Liver (tissue), 9 donors: ENCODE data around the gene EIF2AK2. TPM values are rescaled to one million over a fixed set of nuclear protein-coding genes. Genes with fewer than 3 reads are reported as not detected.

ENCODE experiments used
- DNase-seq: peaks from one replicate; pipeline ENCODE4 v3.0.0-alpha.2; 2017; ENCODE audit warnings: low spot score
- H3K27ac ChIP-seq, 2 donors: one replicate each; pipeline ENCODE4 v1.7.0; 2013; ENCODE audit warnings: inconsistent platforms in 2 of 2, low read length in 2 of 2, control low read depth in 1 of 2, low read depth in 1 of 2, mild to moderate bottlenecking in 1 of 2
- H3K27me3 ChIP-seq, 4 donors: one replicate each; pipeline versions ENCODE4 v1.6.1 to v1.7.0; 2013; ENCODE audit warnings: low read length in 3 of 4, inconsistent platforms in 1 of 4, mild to moderate bottlenecking in 1 of 4, moderate library complexity in 1 of 4; ENCODE audit not compliant: control insufficient read depth in 4 of 4, insufficient read depth in 4 of 4
- H3K36me3 ChIP-seq, 4 donors: one replicate each; pipeline versions ENCODE4 v1.6.1 to v1.7.0; 2013; ENCODE audit warnings: low read length in 3 of 4, mild to moderate bottlenecking in 3 of 4, low read depth in 1 of 4, moderate library complexity in 1 of 4; ENCODE audit not compliant: control insufficient read depth in 4 of 4, insufficient read depth in 3 of 4
- H3K4me1 ChIP-seq, 4 donors: one replicate each; pipeline versions ENCODE4 v1.6.1 to v1.7.0; 2013; ENCODE audit warnings: low read length in 3 of 4, mild to moderate bottlenecking in 3 of 4, moderate library complexity in 1 of 4; ENCODE audit not compliant: control insufficient read depth in 4 of 4, insufficient read depth in 4 of 4
- H3K4me3 ChIP-seq, 3 donors: one replicate each; pipeline versions ENCODE4 v1.6.1 to v1.7.0; 2013; ENCODE audit warnings: low read length in 3 of 3, control low read depth in 1 of 3, low read depth in 1 of 3, mild to moderate bottlenecking in 1 of 3
- H3K9ac ChIP-seq, 2 donors: one replicate each; pipeline ENCODE4 v1.7.0; 2013; ENCODE audit warnings: low read length in 2 of 2, mild to moderate bottlenecking in 2 of 2, moderate library complexity in 2 of 2, control low read depth in 1 of 2, low read depth in 1 of 2
- H3K9me3 ChIP-seq, 4 donors: one replicate each; pipeline versions ENCODE4 v1.6.1 to v1.7.0; 2013; ENCODE audit warnings: low read length in 3 of 4; ENCODE audit not compliant: control insufficient read depth in 4 of 4
- EGR1 ChIP-seq, 2 donors: IDR thresholded peaks; 2 replicates each; pipeline ENCODE4 v1.6.1; 2016 to 2018; ENCODE audit warnings: antibody characterized with exemption in 2 of 2, low read depth in 2 of 2
- FOXA2 ChIP-seq: IDR thresholded peaks from 2 replicates; pipeline ENCODE4 v1.6.1; 2016; ENCODE audit warnings: antibody characterized with exemption
- GABPA ChIP-seq, 2 donors: IDR thresholded peaks in 1 of 2; conservative IDR thresholded peaks in 1 of 2; 2 replicates each; pipeline ENCODE4 v1.6.1; 2016; ENCODE audit warnings: antibody characterized with exemption in 2 of 2, mild to moderate bottlenecking in 1 of 2, moderate library complexity in 1 of 2
- HNF4A ChIP-seq, 2 donors: conservative IDR thresholded peaks; 2 replicates each; pipeline ENCODE4 v1.6.1; 2016; ENCODE audit warnings: antibody characterized with exemption in 2 of 2, mild to moderate bottlenecking in 2 of 2
- HNF4G ChIP-seq: IDR thresholded peaks from 2 replicates; pipeline ENCODE4 v1.6.1; 2016; ENCODE audit warnings: antibody characterized with exemption
- JUND ChIP-seq, 2 donors: IDR thresholded peaks; 2 replicates each; pipeline ENCODE4 v1.6.1; 2016; ENCODE audit warnings: antibody characterized with exemption in 2 of 2
- NR2F2 ChIP-seq: IDR thresholded peaks from 2 replicates; pipeline ENCODE4 v1.6.1; 2016; ENCODE audit warnings: antibody characterized with exemption
- RAD21 ChIP-seq, 2 donors: IDR thresholded peaks; 2 replicates each; pipeline ENCODE4 v1.6.1; 2016; ENCODE audit warnings: antibody characterized with exemption in 2 of 2, mild to moderate bottlenecking in 2 of 2
- REST ChIP-seq: IDR thresholded peaks from 2 replicates; pipeline ENCODE4 v1.6.1; 2016; ENCODE audit warnings: antibody characterized with exemption, mild to moderate bottlenecking
- SP1 ChIP-seq: IDR thresholded peaks from 2 replicates; pipeline ENCODE4 v1.6.1; 2018; ENCODE audit warnings: antibody characterized with exemption, mild to moderate bottlenecking
- TAF1 ChIP-seq: conservative IDR thresholded peaks from 2 replicates; pipeline ENCODE4 v1.6.1; 2016; ENCODE audit warnings: antibody characterized with exemption, mild to moderate bottlenecking
- YY1 ChIP-seq: IDR thresholded peaks from 2 replicates; pipeline ENCODE4 v1.6.1; 2016; ENCODE audit warnings: antibody characterized with exemption, mild to moderate bottlenecking
- ZBTB33 ChIP-seq: IDR thresholded peaks from 2 replicates; pipeline ENCODE4 v1.6.1; 2016; ENCODE audit warnings: antibody characterized with exemption
- WGBS: extraction: QIAGEN DNeasy Blood & Tissue Kit; methylation state at CpG from one replicate; pipeline ENCODE4 v1.1.7; 2013; 5-methylcytosine and 5-hydroxymethylcytosine counted together
- polyA plus RNA-seq, 2 donors: library from polyadenylated mRNA; stranded (reverse) in 1 of 2; unstranded in 1 of 2; fragments of 200-250 nt in 1 of 2; fragments of >200 nt in 1 of 2; fragmentation: Nextera tagmentation in 1 of 2; extraction: Ambion mirVana in 1 of 2; gene quantifications; one replicate each; pipeline versions ENCODE4 v1.2.1 to v1.2.3, GENCODE V29; 2013 to 2015
- total RNA-seq, 2 donors: library from RNA; depleted of rRNA; stranded (reverse); fragments of >200 nt; gene quantifications; one replicate each; pipeline ENCODE4 v1.2.3, GENCODE V29; 2014
- TF ChIP-seq, protein P1 (sequence below): IDR thresholded peaks from 2 replicates; pipeline ENCODE4 v1.6.1; 2016; ENCODE audit warnings: antibody characterized with exemption
- TF ChIP-seq, protein P2 (sequence below): fragments of 150-350 bp; IDR thresholded peaks from 2 replicates; pipeline ENCODE4 v1.5.1; 2017; ENCODE audit warnings: improper control_type of control experiment, low read depth, low read length; ENCODE audit not compliant: missing input control
- donor health status: healthy.
- donor health status: healthy.
- donor health status: healthy.
- donor health status: healthy.
- donor health status: healthy.

The EIF2AK2 gene
- total and polyA plus RNA-seq, 4 donors: 4.4 to 20.0 (median 13.2) TPM

DNA sequence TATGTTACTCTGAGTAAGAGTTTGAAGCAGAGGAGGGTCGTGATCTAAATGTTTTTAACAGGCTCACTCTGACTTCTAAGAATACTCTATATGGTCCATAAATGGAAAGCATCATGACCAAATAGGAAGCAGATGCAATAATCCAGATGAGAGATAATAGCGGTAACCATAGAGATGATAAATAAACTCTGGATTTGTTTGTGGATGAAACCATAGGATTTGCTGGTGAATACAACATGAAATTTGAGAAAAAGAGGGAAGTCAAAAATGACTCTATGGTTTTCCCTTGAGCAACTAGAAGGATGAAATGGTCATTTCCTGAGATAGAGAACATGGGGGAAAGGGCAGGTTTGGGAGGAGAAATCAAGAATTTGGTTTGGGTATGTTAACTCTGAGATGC is 76.5 kb downstream of the EIF2AK2 start:
- no peak overlapping the region for H3K9ac ChIP-seq
- peaks cover 0 to 14% (median 13%) of the 10 kb centered on the region in 4 donors for H3K4me1 ChIP-seq
- no peak overlapping the region for H3K27ac ChIP-seq
- no peaks in the 10 kb centered on the region for H3K27me3 ChIP-seq
- WGBS: 77% methylated on average over 2 of the region's 2 CpGs
- no peaks in the 10 kb centered on the region for H3K9me3 ChIP-seq
- TF ChIP-seq SP1: no peak
- TF ChIP-seq RAD21 (IDR thresholded peaks at IDR 0.05): no peak
- no peak for TF ChIP-seq HNF4A (conservative IDR thresholded peaks at IDR 0.05)
- no peak for TF ChIP-seq YY1
- TF ChIP-seq ZBTB33: no peak
- no peak for TF ChIP-seq FOXA2
- TF ChIP-seq HNF4G: no peak
- no peak for TF ChIP-seq JUND (IDR thresholded peaks at IDR 0.05)
- H3K4me3 ChIP-seq: no peak overlapping the region
- DNase-seq: no peak
- peaks cover 3 to 18% (median 10%) of the 10 kb centered on the region in 4 donors for H3K36me3 ChIP-seq

- H3K27ac ChIP-seq: no peak overlapping the region
- peaks cover 3 to 36% (median 22%) of the 10 kb centered on the region in 4 donors for H3K36me3 ChIP-seq
- H3K4me3 ChIP-seq: no peak overlapping the region
- no peaks in the 10 kb centered on the region for H3K27me3 ChIP-seq
- no peak overlapping the region for H3K9ac ChIP-seq
- no peak for DNase-seq
- H3K4me1 ChIP-seq: no peaks in the 10 kb centered on the region
- over 99% methylated on average over 2 of the region's 2 CpGs for WGBS
- no peaks in the 10 kb centered on the region for H3K9me3 ChIP-seq
- TF ChIP-seq SP1: no peak
- TF ChIP-seq ZBTB33: no peak
- no peak for TF ChIP-seq FOXA2
- no peak for TF ChIP-seq HNF4A (conservative IDR thresholded peaks at IDR 0.05)
- TF ChIP-seq REST: no peak
- TF ChIP-seq GABPA (IDR thresholded peaks at IDR 0.05 in 1 of 2, conservative IDR thresholded peaks at IDR 0.05 in 1 of 2): no peak
Measured at GRCh38 chr2:37070931-37071330, 85.8 kb downstream of the EIF2AK2 start.

GRCh38 chr2:37068686-37069085 is 88.1 kb downstream of the EIF2AK2 start:
- 89% methylated on average over 6 of the region's 6 CpGs for WGBS
- peaks cover 7 to 39% (median 34%) of the 10 kb centered on the region in 4 donors for H3K36me3 ChIP-seq
- no peak overlapping the region for H3K4me3 ChIP-seq
- no peaks in the 10 kb centered on the region for H3K4me1 ChIP-seq
- H3K9ac ChIP-seq: no peak overlapping the region
- H3K27ac ChIP-seq: no peak overlapping the region
- H3K9me3 ChIP-seq: no peaks in the 10 kb centered on the region
- no peaks in the 10 kb centered on the region for H3K27me3 ChIP-seq
- no peak for DNase-seq
- TF ChIP-seq, protein P1, sequence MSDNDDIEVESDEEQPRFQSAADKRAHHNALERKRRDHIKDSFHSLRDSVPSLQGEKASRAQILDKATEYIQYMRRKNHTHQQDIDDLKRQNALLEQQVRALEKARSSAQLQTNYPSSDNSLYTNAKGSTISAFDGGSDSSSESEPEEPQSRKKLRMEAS: no peak
- TF ChIP-seq, protein P2, sequence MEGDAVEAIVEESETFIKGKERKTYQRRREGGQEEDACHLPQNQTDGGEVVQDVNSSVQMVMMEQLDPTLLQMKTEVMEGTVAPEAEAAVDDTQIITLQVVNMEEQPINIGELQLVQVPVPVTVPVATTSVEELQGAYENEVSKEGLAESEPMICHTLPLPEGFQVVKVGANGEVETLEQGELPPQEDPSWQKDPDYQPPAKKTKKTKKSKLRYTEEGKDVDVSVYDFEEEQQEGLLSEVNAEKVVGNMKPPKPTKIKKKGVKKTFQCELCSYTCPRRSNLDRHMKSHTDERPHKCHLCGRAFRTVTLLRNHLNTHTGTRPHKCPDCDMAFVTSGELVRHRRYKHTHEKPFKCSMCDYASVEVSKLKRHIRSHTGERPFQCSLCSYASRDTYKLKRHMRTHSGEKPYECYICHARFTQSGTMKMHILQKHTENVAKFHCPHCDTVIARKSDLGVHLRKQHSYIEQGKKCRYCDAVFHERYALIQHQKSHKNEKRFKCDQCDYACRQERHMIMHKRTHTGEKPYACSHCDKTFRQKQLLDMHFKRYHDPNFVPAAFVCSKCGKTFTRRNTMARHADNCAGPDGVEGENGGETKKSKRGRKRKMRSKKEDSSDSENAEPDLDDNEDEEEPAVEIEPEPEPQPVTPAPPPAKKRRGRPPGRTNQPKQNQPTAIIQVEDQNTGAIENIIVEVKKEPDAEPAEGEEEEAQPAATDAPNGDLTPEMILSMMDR: no peak
- no peak for TF ChIP-seq NR2F2
- no peak for TF ChIP-seq FOXA2
- no peak for TF ChIP-seq SP1
- TF ChIP-seq RAD21 (IDR thresholded peaks at IDR 0.05): no peak
- TF ChIP-seq GABPA (IDR thresholded peaks at IDR 0.05 in 1 of 2, conservative IDR thresholded peaks at IDR 0.05 in 1 of 2): no peak
- no peak for TF ChIP-seq EGR1 (IDR thresholded peaks at IDR 0.05; ENCODE audit: low read depth in 2 of 2)
- TF ChIP-seq TAF1: no peak
- TF ChIP-seq JUND (IDR thresholded peaks at IDR 0.05): no peak
- no peak for TF ChIP-seq ZBTB33
